Sigmoid colon (tissue), 4 donors: ENCODE data around the gene RABEP2.

Experiments used
- CTCF ChIP-seq, 4 experiments: fragments of 450-650 bp in 3 of 4; fragments of 200-600 bp in 1 of 4; IDR thresholded peaks; one replicate each; pipeline ENCODE4 v1.5.1; 2016 to 2019; ENCODE audit warnings: antibody characterized with exemption in 4 of 4, mild to moderate bottlenecking in 3 of 4, moderate library complexity in 2 of 4
- EP300 ChIP-seq, 4 donors: sonication (generic); formaldehyde crosslinking; IDR thresholded peaks; one replicate each; pipeline ENCODE4 v1.6.1; 2017; ENCODE audit warnings: antibody characterized with exemption in 4 of 4
- POLR2A ChIP-seq, 2 donors: fragments of 450-650 bp; IDR thresholded peaks; one replicate each; pipeline ENCODE4 v1.6.1; 2016; ENCODE audit warnings: antibody characterized with exemption in 2 of 2, mild to moderate bottlenecking in 2 of 2, moderate library complexity in 2 of 2

GRCh38 chr16:28863929-28864793 is 60.9 kb downstream of the RABEP2 start:
- no peak for TF ChIP-seq CTCF (IDR thresholded peaks at IDR 0.05)
- no peak for TF ChIP-seq POLR2A (IDR thresholded peaks at IDR 0.05)
- TF ChIP-seq EP300 (IDR thresholded peaks at IDR 0.05) = no peak
